ENCODE data around the gene PFN3. TPM values are rescaled to one million over a fixed set of nuclear protein-coding genes. Genes with fewer than 3 reads are reported as not detected.
A peak's percentile ranks its signal among the peaks of the same experiment; 100 is the strongest.

Gene PFN3
- total and polyA plus RNA-seq, 2 of the 13 experiments (the other 11 are each of a cell fraction or from before 2014, with no cell fraction given): not detected

DNA sequence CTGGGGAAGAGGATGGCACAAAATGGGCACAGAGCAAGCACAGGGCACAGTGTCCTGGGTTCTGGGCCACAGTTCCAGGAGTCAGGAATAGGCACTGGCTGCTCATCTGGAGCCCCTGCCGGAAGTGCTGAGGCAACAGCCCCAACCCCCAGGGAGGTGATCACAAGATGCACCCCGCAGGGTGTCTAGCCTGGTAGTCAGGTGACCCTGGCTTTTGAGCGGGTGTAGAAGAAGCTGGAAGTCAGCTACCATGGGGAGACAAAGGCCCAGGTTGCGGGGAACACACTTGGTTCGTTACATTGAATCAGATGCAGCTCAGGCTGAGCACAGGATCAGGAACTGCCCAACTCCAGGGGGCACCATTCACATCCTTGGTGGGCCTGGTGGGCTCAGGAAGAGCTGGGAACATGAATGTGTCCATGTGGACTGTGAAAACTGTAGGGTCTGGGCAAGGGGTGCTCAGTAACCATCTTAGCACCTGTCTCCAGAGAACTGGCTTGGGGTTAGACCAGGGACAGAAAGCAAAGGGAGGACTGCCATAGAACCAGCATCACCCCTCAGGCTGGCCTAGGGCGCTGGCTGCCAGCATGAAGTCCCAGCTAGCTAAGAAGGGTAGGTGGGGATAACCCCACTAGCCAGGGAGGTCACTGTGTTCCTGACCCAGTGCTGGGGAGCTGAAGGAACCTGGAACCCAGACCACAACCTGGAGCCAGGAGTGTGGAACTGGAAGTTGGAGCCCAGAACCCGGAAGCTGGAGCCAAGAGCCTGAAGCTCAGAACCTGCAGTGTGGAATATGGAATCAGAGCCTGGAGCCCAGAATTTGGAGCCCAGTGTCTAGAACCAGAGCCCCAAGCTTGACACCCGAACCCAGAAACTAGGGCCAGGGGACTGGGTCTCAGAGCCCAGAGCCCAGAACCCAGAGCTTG, 22.3 kb downstream of the PFN3 start (continued):
- TF ChIP-seq ZSCAN20 (CRISPR knock-in tag; IDR thresholded peaks at IDR 0.05; ENCODE audit: borderline replicate concordance) (no peak), ZNF564 (CRISPR knock-in tag; IDR thresholded peaks at IDR 0.05) (no peak), NR1H2 (CRISPR knock-in tag; IDR thresholded peaks at IDR 0.05; ENCODE audit: borderline replicate concordance, low read depth) (no peak), ZNF841 (CRISPR knock-in tag; IDR thresholded peaks at IDR 0.05; ENCODE audit: borderline replicate concordance) (no peak), ZNF761 (CRISPR knock-in tag; conservative IDR thresholded peaks at IDR 0.05) (no peak), ZNF382 (CRISPR knock-in tag; IDR thresholded peaks at IDR 0.05; ENCODE audit: borderline replicate concordance) (no peak), ZFAT (CRISPR knock-in tag; conservative IDR thresholded peaks at IDR 0.05) (no peak), STAG1 (CRISPR knock-in tag; IDR thresholded peaks at IDR 0.05) (no peak), HDAC6 (IDR thresholded peaks at IDR 0.05; ENCODE audit: low read depth, low read length) (no peak), ATF7 (IDR thresholded peaks at IDR 0.05) (no peak), ATF7 (CRISPR knock-in tag; IDR thresholded peaks at IDR 0.05) (no peak), WIZ (CRISPR knock-in tag; IDR thresholded peaks at IDR 0.05) (no peak)
- TF ChIP-seq, protein P1, sequence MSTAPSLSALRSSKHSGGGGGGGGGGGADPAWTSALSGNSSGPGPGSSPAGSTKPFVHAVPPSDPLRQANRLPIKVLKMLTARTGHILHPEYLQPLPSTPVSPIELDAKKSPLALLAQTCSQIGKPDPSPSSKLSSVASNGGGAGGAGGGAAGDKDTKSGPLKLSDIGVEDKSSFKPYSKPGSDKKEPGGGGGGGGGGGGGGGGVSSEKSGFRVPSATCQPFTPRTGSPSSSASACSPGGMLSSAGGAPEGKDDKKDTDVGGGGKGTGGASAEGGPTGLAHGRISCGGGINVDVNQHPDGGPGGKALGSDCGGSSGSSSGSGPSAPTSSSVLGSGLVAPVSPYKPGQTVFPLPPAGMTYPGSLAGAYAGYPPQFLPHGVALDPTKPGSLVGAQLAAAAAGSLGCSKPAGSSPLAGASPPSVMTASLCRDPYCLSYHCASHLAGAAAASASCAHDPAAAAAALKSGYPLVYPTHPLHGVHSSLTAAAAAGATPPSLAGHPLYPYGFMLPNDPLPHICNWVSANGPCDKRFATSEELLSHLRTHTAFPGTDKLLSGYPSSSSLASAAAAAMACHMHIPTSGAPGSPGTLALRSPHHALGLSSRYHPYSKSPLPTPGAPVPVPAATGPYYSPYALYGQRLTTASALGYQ (CRISPR knock-in tag; IDR thresholded peaks at IDR 0.05): no peak
- TF ChIP-seq, protein P2, sequence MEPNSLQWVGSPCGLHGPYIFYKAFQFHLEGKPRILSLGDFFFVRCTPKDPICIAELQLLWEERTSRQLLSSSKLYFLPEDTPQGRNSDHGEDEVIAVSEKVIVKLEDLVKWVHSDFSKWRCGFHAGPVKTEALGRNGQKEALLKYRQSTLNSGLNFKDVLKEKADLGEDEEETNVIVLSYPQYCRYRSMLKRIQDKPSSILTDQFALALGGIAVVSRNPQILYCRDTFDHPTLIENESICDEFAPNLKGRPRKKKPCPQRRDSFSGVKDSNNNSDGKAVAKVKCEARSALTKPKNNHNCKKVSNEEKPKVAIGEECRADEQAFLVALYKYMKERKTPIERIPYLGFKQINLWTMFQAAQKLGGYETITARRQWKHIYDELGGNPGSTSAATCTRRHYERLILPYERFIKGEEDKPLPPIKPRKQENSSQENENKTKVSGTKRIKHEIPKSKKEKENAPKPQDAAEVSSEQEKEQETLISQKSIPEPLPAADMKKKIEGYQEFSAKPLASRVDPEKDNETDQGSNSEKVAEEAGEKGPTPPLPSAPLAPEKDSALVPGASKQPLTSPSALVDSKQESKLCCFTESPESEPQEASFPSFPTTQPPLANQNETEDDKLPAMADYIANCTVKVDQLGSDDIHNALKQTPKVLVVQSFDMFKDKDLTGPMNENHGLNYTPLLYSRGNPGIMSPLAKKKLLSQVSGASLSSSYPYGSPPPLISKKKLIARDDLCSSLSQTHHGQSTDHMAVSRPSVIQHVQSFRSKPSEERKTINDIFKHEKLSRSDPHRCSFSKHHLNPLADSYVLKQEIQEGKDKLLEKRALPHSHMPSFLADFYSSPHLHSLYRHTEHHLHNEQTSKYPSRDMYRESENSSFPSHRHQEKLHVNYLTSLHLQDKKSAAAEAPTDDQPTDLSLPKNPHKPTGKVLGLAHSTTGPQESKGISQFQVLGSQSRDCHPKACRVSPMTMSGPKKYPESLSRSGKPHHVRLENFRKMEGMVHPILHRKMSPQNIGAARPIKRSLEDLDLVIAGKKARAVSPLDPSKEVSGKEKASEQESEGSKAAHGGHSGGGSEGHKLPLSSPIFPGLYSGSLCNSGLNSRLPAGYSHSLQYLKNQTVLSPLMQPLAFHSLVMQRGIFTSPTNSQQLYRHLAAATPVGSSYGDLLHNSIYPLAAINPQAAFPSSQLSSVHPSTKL (CRISPR knock-in tag; IDR thresholded peaks at IDR 0.05): 0 out of 2 replicates have a peak, but pooled peaks have one; percentile 14
- TF ChIP-seq, protein P3, sequence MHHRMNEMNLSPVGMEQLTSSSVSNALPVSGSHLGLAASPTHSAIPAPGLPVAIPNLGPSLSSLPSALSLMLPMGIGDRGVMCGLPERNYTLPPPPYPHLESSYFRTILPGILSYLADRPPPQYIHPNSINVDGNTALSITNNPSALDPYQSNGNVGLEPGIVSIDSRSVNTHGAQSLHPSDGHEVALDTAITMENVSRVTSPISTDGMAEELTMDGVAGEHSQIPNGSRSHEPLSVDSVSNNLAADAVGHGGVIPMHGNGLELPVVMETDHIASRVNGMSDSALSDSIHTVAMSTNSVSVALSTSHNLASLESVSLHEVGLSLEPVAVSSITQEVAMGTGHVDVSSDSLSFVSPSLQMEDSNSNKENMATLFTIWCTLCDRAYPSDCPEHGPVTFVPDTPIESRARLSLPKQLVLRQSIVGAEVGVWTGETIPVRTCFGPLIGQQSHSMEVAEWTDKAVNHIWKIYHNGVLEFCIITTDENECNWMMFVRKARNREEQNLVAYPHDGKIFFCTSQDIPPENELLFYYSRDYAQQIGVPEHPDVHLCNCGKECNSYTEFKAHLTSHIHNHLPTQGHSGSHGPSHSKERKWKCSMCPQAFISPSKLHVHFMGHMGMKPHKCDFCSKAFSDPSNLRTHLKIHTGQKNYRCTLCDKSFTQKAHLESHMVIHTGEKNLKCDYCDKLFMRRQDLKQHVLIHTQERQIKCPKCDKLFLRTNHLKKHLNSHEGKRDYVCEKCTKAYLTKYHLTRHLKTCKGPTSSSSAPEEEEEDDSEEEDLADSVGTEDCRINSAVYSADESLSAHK (CRISPR knock-in tag; IDR thresholded peaks at IDR 0.05; ENCODE audit: borderline replicate concordance): no peak
- TF ChIP-seq, protein P4, sequence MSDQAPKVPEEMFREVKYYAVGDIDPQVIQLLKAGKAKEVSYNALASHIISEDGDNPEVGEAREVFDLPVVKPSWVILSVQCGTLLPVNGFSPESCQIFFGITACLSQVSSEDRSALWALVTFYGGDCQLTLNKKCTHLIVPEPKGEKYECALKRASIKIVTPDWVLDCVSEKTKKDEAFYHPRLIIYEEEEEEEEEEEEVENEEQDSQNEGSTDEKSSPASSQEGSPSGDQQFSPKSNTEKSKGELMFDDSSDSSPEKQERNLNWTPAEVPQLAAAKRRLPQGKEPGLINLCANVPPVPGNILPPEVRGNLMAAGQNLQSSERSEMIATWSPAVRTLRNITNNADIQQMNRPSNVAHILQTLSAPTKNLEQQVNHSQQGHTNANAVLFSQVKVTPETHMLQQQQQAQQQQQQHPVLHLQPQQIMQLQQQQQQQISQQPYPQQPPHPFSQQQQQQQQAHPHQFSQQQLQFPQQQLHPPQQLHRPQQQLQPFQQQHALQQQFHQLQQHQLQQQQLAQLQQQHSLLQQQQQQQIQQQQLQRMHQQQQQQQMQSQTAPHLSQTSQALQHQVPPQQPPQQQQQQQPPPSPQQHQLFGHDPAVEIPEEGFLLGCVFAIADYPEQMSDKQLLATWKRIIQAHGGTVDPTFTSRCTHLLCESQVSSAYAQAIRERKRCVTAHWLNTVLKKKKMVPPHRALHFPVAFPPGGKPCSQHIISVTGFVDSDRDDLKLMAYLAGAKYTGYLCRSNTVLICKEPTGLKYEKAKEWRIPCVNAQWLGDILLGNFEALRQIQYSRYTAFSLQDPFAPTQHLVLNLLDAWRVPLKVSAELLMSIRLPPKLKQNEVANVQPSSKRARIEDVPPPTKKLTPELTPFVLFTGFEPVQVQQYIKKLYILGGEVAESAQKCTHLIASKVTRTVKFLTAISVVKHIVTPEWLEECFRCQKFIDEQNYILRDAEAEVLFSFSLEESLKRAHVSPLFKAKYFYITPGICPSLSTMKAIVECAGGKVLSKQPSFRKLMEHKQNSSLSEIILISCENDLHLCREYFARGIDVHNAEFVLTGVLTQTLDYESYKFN (CRISPR knock-in tag; conservative IDR thresholded peaks at IDR 0.05): no peak

Measured in HepG2 (cell line).